AG10803 (cell line): Measurements from ENCODE around the gene PSMG1.
"Not testable (repeated sequence)": the region's sequence is repeated elsewhere in the genome, so short reads cannot be mapped to it uniquely, and the experiment has no call there.

Experiments
- DNase-seq: peaks from one replicate; pipeline ENCODE4 v3.0.0; 2010; ENCODE audit warnings: low read depth
- H3K4me3 ChIP-seq: 2 replicates; pipeline ENCODE4 v1.5.1; 2011; ENCODE audit warnings: mild to moderate bottlenecking, low read length, control low read depth
- TF ChIP-seq, protein P1 (sequence below): conservative IDR thresholded peaks from 2 replicates; pipeline ENCODE4 v1.5.1; 2011; ENCODE audit warnings: mild to moderate bottlenecking, low read length, control low read depth, inconsistent platforms

PSMG1 gene

DNA sequence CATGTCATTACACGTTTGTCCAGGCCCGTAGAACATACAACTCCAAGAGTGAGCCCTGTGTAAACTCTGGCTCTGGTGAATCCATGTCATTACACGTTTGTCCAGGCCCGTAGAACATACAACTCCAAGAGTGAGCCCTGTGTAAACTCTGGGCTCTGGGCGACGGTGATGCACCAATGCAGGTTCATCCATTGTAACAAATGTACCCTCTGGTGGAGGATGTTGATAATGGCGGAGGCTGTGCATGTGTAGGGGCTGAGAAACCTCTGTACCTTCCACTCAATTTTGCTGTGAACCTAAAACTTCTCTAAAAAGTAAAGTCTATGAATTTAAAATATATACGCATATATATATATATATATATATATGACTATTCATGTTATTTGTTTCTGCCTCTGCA, 47.1 kb downstream of the PSMG1 start:
- TF ChIP-seq, protein P1, sequence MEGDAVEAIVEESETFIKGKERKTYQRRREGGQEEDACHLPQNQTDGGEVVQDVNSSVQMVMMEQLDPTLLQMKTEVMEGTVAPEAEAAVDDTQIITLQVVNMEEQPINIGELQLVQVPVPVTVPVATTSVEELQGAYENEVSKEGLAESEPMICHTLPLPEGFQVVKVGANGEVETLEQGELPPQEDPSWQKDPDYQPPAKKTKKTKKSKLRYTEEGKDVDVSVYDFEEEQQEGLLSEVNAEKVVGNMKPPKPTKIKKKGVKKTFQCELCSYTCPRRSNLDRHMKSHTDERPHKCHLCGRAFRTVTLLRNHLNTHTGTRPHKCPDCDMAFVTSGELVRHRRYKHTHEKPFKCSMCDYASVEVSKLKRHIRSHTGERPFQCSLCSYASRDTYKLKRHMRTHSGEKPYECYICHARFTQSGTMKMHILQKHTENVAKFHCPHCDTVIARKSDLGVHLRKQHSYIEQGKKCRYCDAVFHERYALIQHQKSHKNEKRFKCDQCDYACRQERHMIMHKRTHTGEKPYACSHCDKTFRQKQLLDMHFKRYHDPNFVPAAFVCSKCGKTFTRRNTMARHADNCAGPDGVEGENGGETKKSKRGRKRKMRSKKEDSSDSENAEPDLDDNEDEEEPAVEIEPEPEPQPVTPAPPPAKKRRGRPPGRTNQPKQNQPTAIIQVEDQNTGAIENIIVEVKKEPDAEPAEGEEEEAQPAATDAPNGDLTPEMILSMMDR = peak; percentile 36
- not testable (repeated sequence) for DNase-seq, H3K4me3 ChIP-seq

DNA sequence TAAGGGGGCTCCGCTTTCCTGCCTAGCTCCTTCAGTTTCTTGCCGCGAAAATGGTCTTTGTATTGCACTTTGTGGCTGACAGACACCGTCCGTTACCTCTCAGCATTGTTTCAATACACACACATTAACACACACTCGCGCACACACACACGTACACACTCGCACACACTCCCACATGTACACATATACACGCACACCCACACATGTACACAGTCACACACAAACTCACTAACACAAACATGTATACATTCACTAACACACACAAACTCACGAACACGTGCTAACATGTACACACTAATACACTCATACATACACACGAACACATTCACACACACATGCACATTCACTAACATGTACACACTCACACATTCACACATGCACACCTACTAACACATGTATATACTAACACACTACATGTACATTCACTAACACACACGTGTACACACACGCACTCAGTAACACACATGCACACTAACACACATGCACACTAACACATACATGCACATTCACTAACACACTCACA, 48.9 kb downstream of the PSMG1 start:
- H3K4me3 ChIP-seq = no peak overlapping the region
- TF ChIP-seq, protein P1 = no peak

DNA sequence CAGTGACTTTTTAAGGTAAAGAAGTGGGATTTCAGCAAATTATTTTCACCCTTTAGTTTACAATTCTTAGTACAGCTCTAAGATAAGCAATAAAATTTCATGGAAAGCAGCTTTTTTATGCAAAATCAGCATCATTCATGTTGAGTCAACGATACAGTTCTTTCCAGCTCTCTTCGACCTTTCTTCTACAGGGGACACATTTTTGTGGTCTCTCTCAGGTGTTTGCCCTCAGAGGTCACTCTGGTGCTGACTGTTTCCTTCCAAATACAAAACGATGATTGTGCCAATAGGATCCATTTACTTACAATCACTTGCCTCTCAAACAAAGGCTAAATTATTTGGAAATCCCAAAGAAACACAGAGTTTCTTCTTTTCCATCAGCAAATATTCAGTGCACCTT, 51.0 kb downstream of the PSMG1 start:
- DNase-seq = no peak
- no peak overlapping the region for H3K4me3 ChIP-seq
- TF ChIP-seq, protein P1 = no peak

More for the DNA sequence above, 48.9 kb downstream of the PSMG1 start:
- no peak for DNase-seq

DNA sequence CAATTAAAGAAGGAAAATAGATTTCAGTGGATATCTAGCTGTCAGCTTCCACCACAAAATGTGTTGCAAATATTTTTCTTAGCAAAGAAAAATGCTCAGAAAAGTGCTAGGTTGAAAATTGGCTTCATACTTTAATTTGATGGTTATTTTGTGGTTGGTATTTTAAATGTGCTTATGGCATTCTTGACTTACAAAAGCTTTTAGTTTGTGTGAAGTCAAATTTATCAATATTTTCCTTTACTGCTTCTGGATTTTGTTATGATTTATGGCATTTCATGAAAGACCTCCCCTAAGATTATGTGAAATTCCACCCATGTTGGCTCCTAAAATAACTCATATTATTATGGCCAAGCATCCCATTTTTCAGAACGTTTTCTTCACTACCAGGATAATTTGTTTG, 51.5 kb downstream of the PSMG1 start:
- no peak for DNase-seq
- H3K4me3 ChIP-seq = no peak overlapping the region

DNA sequence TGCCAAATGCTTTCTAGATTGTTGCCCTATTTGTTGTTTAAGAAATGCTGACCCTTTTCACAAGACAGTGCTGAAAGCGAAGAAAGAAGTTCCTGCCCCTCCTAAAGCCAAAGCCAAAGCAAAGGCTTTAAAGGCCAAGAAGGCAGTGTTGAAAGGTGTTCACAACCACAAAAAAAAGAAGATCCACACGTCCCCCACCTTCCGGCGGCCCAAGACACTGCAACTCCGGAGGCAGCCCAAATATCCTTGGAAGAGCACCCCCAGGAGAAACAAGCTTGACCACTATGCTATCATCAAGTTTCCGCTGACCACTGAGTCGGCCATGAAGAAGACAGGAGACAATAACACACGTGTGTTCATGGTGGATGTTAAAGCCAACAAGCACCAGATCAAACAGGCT, 55.7 kb downstream of the PSMG1 start:
- TF ChIP-seq, protein P1 = no peak
- no peak overlapping the region for H3K4me3 ChIP-seq
- DNase-seq = no peak

More for the DNA sequence above, 51.5 kb downstream of the PSMG1 start:
- TF ChIP-seq, protein P1 = no peak

DNA sequence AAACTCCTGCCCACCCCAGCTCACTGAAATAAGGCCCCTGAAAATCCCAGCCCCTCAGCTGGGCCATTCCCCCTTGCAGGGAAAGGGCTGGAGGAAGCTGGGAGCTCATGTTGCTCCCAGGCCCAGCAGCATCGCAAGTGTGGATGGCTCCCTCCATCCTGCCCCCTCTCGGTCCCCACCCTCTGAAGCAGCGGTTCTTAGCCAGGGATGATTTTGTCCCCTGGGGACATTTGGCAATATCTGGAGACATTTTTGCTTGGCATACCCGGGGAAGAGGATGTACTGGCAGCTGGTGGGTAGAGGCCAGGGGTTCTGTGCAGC, 56.8 kb downstream of the PSMG1 start:
- TF ChIP-seq, protein P1 = no peak
- DNase-seq = no peak
- no peak overlapping the region for H3K4me3 ChIP-seq

DNA sequence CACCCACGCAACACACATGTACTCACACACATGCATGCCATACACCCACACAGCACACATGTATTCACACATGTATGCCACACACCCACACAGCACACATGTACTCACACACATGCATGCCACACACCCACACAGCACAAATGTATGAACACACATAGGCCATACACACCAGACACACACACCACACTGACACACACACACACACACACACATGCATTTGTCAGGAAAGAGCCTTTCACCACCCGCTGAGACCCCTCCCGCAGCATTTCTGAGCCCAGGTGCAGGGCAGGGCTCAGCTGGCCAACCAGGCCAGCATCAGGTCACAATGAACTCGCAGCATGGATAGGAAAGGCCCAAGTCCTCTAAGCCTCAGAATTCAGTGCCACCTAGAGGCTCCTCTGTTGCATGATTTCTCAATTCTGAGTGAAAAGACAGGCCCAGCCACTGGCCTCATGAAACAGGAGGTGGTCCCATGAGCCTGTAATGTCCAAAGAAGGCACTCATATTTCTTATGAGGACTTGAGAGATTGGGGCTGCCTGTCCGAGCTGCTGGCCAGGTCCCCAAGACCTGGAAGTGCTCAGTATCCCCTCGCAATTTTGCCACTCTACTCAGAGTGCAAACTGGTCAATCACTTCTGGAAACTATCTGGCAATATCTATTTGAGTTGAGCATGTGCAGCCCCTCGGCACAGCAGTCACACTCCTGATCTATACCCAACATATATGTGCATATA, 57.3 kb downstream of the PSMG1 start:
- no peak overlapping the region for H3K4me3 ChIP-seq
- TF ChIP-seq, protein P1 = peak; percentile 80
- DNase-seq = peak; percentile 69
